Brain microvascular endothelial cell (primary cell): ENCODE results near the gene CNNM2.
A peak's percentile ranks its signal among the peaks of the same experiment; 100 is the strongest.

ENCODE experiments used
- DNase-seq: peaks from one replicate; pipeline ENCODE4 v3.0.0-alpha.2; 2020
- H3K27ac ChIP-seq: fragments of 250-450 bp; sonication (Bioruptor Pico); 2 replicates; pipeline ENCODE4 v1.5.1; 2020; ENCODE audit warnings: mild to moderate bottlenecking, moderate library complexity
- H3K27me3 ChIP-seq: fragments of 250-450 bp; sonication (Bioruptor Pico); replicated peaks from 2 replicates; pipeline ENCODE4 v1.5.1; 2020; ENCODE audit warnings: mild to moderate bottlenecking
- H3K36me3 ChIP-seq: fragments of 250-450 bp; sonication (Bioruptor Pico); replicated peaks from 2 replicates; pipeline ENCODE4 v1.5.1; 2020; ENCODE audit warnings: mild to moderate bottlenecking
- H3K4me3 ChIP-seq: 2 replicates; pipeline ENCODE4 v1.5.1; 2011; ENCODE audit warnings: low read depth, mild to moderate bottlenecking, control low read depth, low read length, moderate library complexity
- in situ Hi-C: cut with HindIII; loops from 2 replicates; pipeline ENCODE4 v1.10.0; 2017; ENCODE audit warnings: low sequenced_read_pairs, low pct_ligation_motif_present
- TF ChIP-seq, protein P1 (sequence below): IDR thresholded peaks from 2 replicates; pipeline ENCODE4 v1.5.1; 2011; ENCODE audit warnings: low read depth, mild to moderate bottlenecking, moderate library complexity, low read length, control low read depth, inconsistent platforms; ENCODE audit errors: missing control alignments

CNNM2 gene

DNA sequence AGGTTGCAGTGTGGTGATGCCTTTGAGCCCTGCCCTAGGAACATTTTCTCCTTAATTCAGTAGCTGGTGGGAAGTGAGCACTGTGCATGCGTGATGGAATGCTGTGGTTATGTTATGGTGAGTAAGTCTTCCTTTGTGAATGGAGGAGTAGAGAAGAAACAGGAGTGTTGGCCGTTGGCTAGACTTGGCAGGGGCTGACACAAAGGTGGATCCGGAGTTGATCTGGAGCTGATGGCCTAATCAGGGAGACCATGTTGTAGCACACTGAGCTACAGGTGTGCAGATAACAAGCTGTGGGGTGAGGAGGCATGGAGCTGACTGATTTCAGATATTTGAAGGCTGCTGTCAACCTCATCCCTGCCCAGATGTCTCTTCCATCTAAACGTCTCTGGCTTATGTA, 122.3 kb downstream of the CNNM2 start:
- in situ Hi-C loops = no loop called here
- Histone ChIP-seq H3K36me3 (no peaks in the 10 kb centered on the region), H3K4me3 (no peak overlapping the region), H3K27ac (peak overlapping the region; percentile 23), H3K27me3 (no peaks in the 10 kb centered on the region)
- peak; percentile 82 for DNase-seq
- TF ChIP-seq, protein P1, sequence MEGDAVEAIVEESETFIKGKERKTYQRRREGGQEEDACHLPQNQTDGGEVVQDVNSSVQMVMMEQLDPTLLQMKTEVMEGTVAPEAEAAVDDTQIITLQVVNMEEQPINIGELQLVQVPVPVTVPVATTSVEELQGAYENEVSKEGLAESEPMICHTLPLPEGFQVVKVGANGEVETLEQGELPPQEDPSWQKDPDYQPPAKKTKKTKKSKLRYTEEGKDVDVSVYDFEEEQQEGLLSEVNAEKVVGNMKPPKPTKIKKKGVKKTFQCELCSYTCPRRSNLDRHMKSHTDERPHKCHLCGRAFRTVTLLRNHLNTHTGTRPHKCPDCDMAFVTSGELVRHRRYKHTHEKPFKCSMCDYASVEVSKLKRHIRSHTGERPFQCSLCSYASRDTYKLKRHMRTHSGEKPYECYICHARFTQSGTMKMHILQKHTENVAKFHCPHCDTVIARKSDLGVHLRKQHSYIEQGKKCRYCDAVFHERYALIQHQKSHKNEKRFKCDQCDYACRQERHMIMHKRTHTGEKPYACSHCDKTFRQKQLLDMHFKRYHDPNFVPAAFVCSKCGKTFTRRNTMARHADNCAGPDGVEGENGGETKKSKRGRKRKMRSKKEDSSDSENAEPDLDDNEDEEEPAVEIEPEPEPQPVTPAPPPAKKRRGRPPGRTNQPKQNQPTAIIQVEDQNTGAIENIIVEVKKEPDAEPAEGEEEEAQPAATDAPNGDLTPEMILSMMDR = no peak

DNA sequence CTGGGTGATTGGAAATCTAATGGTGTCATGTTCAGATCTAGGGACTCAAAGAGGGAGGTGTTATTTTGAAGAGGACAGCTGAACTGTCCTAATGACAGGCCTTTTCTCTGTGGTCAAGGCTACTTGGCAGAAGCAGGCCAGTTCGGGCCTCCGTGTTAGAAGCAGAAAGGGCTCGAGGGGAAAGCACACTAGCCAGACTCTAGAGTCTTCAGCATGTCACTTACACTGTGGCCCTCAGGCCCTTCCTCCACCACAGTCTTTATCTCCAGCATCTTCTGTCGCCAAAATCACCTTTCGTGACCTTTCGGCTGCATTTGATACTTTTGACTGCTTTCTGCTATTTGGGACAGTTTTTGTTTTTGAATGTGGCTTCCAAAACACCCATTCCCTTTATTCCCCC, 123.3 kb downstream of the CNNM2 start:
- no peak for DNase-seq
- Histone ChIP-seq H3K36me3 (no peaks in the 10 kb centered on the region), H3K4me3 (no peak overlapping the region), H3K27ac (no peak overlapping the region), H3K27me3 (no peaks in the 10 kb centered on the region)
- in situ Hi-C loops = no loop called here
- TF ChIP-seq, protein P1 = no peak

DNA sequence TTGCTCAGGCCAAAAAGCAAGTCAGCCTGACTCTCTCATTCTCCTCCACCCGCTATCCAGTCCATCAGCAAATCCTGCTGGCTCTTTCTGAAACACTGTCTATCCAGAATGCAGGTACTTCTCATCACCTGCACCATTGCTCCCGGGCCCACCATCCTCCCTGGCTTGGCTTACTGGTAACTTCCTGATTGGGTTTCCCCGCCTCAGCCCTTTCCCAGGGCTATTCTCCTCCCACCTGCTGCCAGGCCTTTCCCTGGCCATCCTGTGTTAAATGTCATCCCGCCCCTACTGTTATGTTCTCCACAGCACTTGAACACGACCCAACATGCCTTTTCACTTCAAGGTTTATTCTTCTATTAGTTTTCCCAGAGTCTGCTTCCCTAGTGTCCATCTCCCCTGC, 124.0 kb downstream of the CNNM2 start:
- Histone ChIP-seq H3K36me3 (no peaks in the 10 kb centered on the region), H3K4me3 (no peak overlapping the region), H3K27ac (no peak overlapping the region), H3K27me3 (no peaks in the 10 kb centered on the region)
- DNase-seq = no peak
- in situ Hi-C loops = no loop called here
- TF ChIP-seq, protein P1 = no peak

DNA sequence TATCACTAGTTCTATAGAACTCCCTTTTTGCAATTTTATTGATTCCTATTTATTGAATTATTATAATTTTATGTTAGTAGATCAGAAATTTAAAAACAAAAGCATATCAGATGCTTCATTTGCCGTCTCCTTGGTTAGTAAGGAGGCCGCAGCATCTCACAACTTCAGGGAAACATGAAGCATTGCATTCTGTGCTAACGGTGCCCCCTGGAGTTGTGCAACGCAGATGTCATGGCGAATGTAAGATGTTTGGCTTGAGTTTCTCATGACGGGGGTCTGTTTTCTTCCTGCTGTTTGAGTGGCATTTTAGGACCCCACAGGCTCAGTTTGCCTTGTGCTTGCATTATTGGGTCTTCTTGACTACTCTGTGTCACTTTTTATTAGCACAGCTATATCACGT, 124.8 kb downstream of the CNNM2 start:
- Histone ChIP-seq H3K27me3 (no peaks in the 10 kb centered on the region), H3K36me3 (no peaks in the 10 kb centered on the region), H3K27ac (no peak overlapping the region), H3K4me3 (no peak overlapping the region)
- in situ Hi-C loops = no loop called here
- TF ChIP-seq, protein P1 = peak; percentile 7
- DNase-seq = no peak

DNA sequence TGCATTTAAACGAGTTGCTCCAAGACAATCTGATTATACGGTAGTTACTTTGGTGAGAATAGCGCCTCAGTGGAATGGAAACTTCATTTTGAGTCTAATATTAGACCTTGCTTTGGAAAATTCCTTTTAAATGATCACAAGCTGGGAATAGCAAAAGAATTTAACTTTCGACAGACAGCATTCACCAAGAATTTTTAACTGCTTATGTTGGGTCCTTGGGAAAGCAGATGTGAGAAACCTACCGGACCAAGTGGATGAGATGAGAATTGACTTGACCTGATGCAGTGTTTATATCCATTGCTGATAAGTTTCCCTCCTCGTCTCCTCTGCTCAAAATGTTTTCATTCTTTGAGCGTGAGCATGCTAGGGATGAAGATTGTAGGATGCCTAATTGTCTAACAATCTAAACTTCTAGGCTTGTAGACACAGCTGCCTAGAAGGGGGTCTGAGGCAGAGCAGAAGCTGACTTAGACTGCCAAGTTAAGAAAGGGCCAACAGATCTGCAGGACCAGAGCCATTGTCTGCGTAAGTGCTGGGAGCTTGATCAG, 126.9 kb downstream of the CNNM2 start:
- peak overlapping the region; percentile 71 for H3K27ac ChIP-seq
- in situ Hi-C loops = no loop called here
- H3K27me3 ChIP-seq = no peaks in the 10 kb centered on the region
- no peaks in the 10 kb centered on the region for H3K36me3 ChIP-seq
- TF ChIP-seq, protein P1 = no peak
- DNase-seq = peak; percentile 84
- no peak overlapping the region for H3K4me3 ChIP-seq

DNA sequence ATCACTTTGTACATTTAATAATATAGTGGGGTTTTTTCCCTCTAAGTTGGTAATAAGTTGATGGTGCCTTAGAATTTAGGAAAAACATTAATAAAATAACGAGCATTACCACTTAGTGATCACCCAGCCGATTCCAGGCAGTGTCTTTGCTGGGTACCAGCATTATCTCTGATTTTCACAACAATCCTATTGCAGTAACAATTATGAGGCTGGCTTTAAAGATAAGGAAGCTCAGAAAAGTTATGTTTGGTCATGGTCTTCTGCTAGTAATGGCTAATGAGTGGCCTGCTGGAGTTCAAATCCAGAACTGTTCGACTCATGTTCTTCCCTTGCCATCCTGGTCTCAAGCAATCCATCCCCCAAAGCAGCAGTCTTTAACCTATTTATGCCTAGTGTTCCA, 127.9 kb downstream of the CNNM2 start:
- in situ Hi-C loops = no loop called here
- no peak for DNase-seq
- H3K36me3 ChIP-seq = no peaks in the 10 kb centered on the region
- H3K4me3 ChIP-seq = no peak overlapping the region
- H3K27me3 ChIP-seq = no peaks in the 10 kb centered on the region
- peak overlapping the region; percentile 50 for H3K27ac ChIP-seq
- TF ChIP-seq, protein P1 = no peak
